OCI-LY7 (cell line): ENCODE results near the gene ENHO.

ENCODE experiments used
- EZH2phosphoT487 ChIP-seq: fragments of 200-600 bp; sonication (generic); IDR thresholded peaks from 2 replicates; pipeline ENCODE4 v1.6.1; 2018; ENCODE audit warnings: low read depth, borderline replicate concordance, mild to moderate bottlenecking, mixed run types, antibody characterized with exemption, low read length, moderate library complexity, mixed read lengths
- TF ChIP-seq, protein P1 (sequence below): fragments of 200-600 bp; sonication (generic); conservative IDR thresholded peaks from 2 replicates; pipeline ENCODE4 v1.5.1; 2014; ENCODE audit warnings: mild to moderate bottlenecking, antibody characterized with exemption, low read length, moderate library complexity, mixed read lengths

DNA sequence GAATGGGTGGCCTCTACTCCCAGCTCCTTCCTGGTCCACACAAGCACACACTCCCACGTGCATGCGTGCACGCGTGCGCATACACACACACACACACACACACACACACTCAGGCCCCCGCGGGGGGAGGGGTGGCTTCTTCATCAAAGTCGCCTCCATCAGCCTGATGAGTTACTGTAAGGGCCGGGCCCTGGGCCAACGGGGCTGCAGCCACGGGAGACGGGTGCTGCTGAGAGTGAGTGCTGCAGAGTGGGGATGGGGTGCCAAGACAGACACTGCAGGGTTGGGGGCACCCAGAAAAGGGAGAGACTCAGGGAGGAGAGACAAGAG lies 48.7 kb upstream of the ENHO start:
- TF ChIP-seq, protein P1, sequence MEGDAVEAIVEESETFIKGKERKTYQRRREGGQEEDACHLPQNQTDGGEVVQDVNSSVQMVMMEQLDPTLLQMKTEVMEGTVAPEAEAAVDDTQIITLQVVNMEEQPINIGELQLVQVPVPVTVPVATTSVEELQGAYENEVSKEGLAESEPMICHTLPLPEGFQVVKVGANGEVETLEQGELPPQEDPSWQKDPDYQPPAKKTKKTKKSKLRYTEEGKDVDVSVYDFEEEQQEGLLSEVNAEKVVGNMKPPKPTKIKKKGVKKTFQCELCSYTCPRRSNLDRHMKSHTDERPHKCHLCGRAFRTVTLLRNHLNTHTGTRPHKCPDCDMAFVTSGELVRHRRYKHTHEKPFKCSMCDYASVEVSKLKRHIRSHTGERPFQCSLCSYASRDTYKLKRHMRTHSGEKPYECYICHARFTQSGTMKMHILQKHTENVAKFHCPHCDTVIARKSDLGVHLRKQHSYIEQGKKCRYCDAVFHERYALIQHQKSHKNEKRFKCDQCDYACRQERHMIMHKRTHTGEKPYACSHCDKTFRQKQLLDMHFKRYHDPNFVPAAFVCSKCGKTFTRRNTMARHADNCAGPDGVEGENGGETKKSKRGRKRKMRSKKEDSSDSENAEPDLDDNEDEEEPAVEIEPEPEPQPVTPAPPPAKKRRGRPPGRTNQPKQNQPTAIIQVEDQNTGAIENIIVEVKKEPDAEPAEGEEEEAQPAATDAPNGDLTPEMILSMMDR, result no peak
- no peak for TF ChIP-seq EZH2phosphoT487
